Mesenchymal stem cell (in vitro differentiated cells and primary cell): Measurements from ENCODE around the gene SELENOK.

Experiments
- DNase-seq: peaks from one replicate; pipeline ENCODE4 v3.0.0-alpha.2; 2013
- H2AFZ ChIP-seq: one replicate; pipeline ENCODE4 v1.6.1; 2013; ENCODE audit warnings: low read depth, mild to moderate bottlenecking, control low read depth, inconsistent platforms, low read length, moderate library complexity
- H2AK5ac ChIP-seq: 2 replicates; pipeline ENCODE4 v1.6.1; 2013; ENCODE audit warnings: low read length, moderate library complexity, mild to moderate bottlenecking, inconsistent platforms; ENCODE audit not compliant: severe bottlenecking
- H2BK120ac ChIP-seq: one replicate; pipeline ENCODE4 v1.6.1; 2013; ENCODE audit warnings: low read depth, mild to moderate bottlenecking, inconsistent platforms, low read length, moderate library complexity
- H2BK12ac ChIP-seq, 2 experiments: one replicate each; pipeline ENCODE4 v1.6.1; 2013; ENCODE audit warnings: inconsistent platforms in 2 of 2, low read length in 2 of 2, mild to moderate bottlenecking in 2 of 2, moderate library complexity in 2 of 2, control low read depth in 1 of 2
- H2BK15ac ChIP-seq: one replicate; pipeline ENCODE4 v1.6.1; 2013; ENCODE audit warnings: mild to moderate bottlenecking, low read depth, inconsistent platforms; ENCODE audit not compliant: poor library complexity, severe bottlenecking
- H2BK5ac ChIP-seq: 2 replicates; pipeline ENCODE4 v1.6.1; 2013; ENCODE audit warnings: low read depth, mild to moderate bottlenecking, low read length, control low read depth, inconsistent platforms; ENCODE audit not compliant: poor library complexity, severe bottlenecking
- H3K14ac ChIP-seq, 2 experiments: one replicate each; pipeline ENCODE4 v1.6.1; 2013; ENCODE audit warnings: inconsistent platforms in 2 of 2, low read length in 2 of 2, control low read depth in 1 of 2, mild to moderate bottlenecking in 1 of 2, moderate library complexity in 1 of 2
- H3K18ac ChIP-seq, 2 experiments: one replicate each; pipeline ENCODE4 v1.6.1; 2013; ENCODE audit warnings: inconsistent platforms in 2 of 2, low read length in 2 of 2, control low read depth in 1 of 2, low read depth in 1 of 2, mild to moderate bottlenecking in 1 of 2
- H3K23ac ChIP-seq, 2 experiments: one replicate each; pipeline ENCODE4 v1.6.1; 2013; ENCODE audit warnings: inconsistent platforms in 2 of 2, low read length in 2 of 2, mild to moderate bottlenecking in 2 of 2, moderate library complexity in 2 of 2, control low read depth in 1 of 2
- H3K27ac ChIP-seq: 2 replicates; pipeline ENCODE4 v1.5.1; 2013; ENCODE audit warnings: mild to moderate bottlenecking, moderate library complexity, low read length, control low read depth, inconsistent platforms; ENCODE audit not compliant: poor library complexity, severe bottlenecking
- H3K27me3 ChIP-seq, 2 experiments: 2 replicates each; pipeline versions ENCODE4 v1.6.1 to v1.7.0; 2013; ENCODE audit warnings: low read length in 2 of 2, mild to moderate bottlenecking in 2 of 2, moderate library complexity in 2 of 2, control low read depth in 1 of 2, inconsistent platforms in 1 of 2; ENCODE audit not compliant: control insufficient read depth in 1 of 2, insufficient read depth in 1 of 2
- H3K36me3 ChIP-seq, 2 experiments: 2 replicates each; pipeline versions ENCODE4 v1.6.1 to v1.7.0; 2013; ENCODE audit warnings: low read length in 2 of 2, control low read depth in 1 of 2, inconsistent platforms in 1 of 2, low read depth in 1 of 2, mild to moderate bottlenecking in 1 of 2; ENCODE audit not compliant: insufficient read depth in 2 of 2, control insufficient read depth in 1 of 2
- H3K4ac ChIP-seq, 2 experiments: one replicate each; pipeline ENCODE4 v1.6.1; 2013; ENCODE audit warnings: inconsistent platforms in 2 of 2, low read length in 2 of 2, mild to moderate bottlenecking in 2 of 2, moderate library complexity in 2 of 2, control low read depth in 1 of 2, low read depth in 1 of 2
- H3K4me1 ChIP-seq: 2 replicates; pipeline ENCODE4 v1.6.1; 2013; ENCODE audit warnings: low read depth, low read length, control low read depth; ENCODE audit not compliant: control insufficient read depth, insufficient read depth
- H3K4me2 ChIP-seq: 2 replicates; pipeline ENCODE4 v1.6.1; 2013; ENCODE audit warnings: low read length, mild to moderate bottlenecking, inconsistent platforms; ENCODE audit not compliant: poor library complexity, severe bottlenecking
- H3K4me3 ChIP-seq, 2 experiments: 2 replicates each; pipeline versions ENCODE4 v1.5.1 to v1.7.0; 2013; ENCODE audit warnings: low read length in 2 of 2, mild to moderate bottlenecking in 2 of 2, control low read depth in 1 of 2, low read depth in 1 of 2; ENCODE audit not compliant: insufficient read depth in 1 of 2
- H3K79me1 ChIP-seq: replicated peaks from 2 replicates; pipeline ENCODE4 v1.6.1; 2013; ENCODE audit warnings: mild to moderate bottlenecking, control low read depth, low read length, inconsistent platforms; ENCODE audit not compliant: poor library complexity, severe bottlenecking
- H3K9ac ChIP-seq: 2 replicates; pipeline ENCODE4 v1.7.0; 2013; ENCODE audit warnings: mild to moderate bottlenecking, low read length, moderate library complexity
- H3K9me3 ChIP-seq: 2 replicates; pipeline ENCODE4 v1.7.0; 2013; ENCODE audit warnings: mild to moderate bottlenecking, low read length; ENCODE audit not compliant: control insufficient read depth
- H4K8ac ChIP-seq: one replicate; pipeline ENCODE4 v1.6.1; 2013; ENCODE audit warnings: inconsistent platforms, mild to moderate bottlenecking, low read length, moderate library complexity
- H4K91ac ChIP-seq: one replicate; pipeline ENCODE4 v1.6.1; 2013; ENCODE audit warnings: mild to moderate bottlenecking, low read length, inconsistent platforms
- WGBS: methylation state at CpG from one replicate; pipeline ENCODE4 v1.1.7; 2013; ENCODE audit warnings: mixed read lengths; 5-methylcytosine and 5-hydroxymethylcytosine counted together

Gene SELENOK

DNA sequence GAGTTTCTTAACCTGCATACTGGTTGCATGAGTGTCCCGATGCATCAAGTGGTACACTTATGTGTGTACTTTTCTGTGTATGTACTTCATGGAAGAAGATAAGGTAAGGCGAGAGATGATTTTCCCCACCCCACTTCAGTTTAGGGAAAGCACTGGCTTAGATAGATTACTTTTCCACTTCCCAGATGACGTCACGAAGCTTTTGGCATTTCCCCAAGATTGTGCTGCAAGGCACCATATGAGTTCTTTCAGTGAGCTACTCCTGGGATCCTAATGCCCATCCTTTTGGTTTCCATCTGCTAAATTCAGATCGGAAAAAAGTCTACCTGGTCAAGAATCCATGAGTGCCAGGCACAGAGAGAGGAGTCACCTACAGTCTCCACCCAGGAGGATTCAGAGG lies 40.8 kb downstream of the SELENOK start:
- peaks cover 8% of the 10 kb centered on the region for H3K4me1 ChIP-seq
- no peak overlapping the region for H3K4ac ChIP-seq
- no peak overlapping the region for H2AK5ac ChIP-seq
- no peak overlapping the region for H4K8ac ChIP-seq
- H3K4me3 ChIP-seq, result no peak overlapping the region
- H3K9ac ChIP-seq, result no peak overlapping the region
- no peak overlapping the region for H3K23ac ChIP-seq
- no peaks in the 10 kb centered on the region for H3K9me3 ChIP-seq
- no peaks in the 10 kb centered on the region for H3K36me3 ChIP-seq
- 85% methylated on average over 5 of the region's 5 CpGs for WGBS
- H4K91ac ChIP-seq, result no peak overlapping the region
- H2AFZ ChIP-seq, result no peak overlapping the region
- no peak overlapping the region for H2BK5ac ChIP-seq
- H3K79me1 ChIP-seq, result no peaks in the 10 kb centered on the region
- no peak overlapping the region for H3K4me2 ChIP-seq
- no peak overlapping the region for H2BK12ac ChIP-seq
- no peak overlapping the region for H2BK120ac ChIP-seq
- no peak overlapping the region for H3K18ac ChIP-seq
- H3K27ac ChIP-seq, result no peak overlapping the region
- peaks cover 18 to 21% of the 10 kb centered on the region in 2 experiments for H3K27me3 ChIP-seq
- H2BK15ac ChIP-seq, result no peak overlapping the region
- H3K14ac ChIP-seq, result no peak overlapping the region
- peak; percentile 14 for DNase-seq

- Histone ChIP-seq H3K36me3 (no peaks in the 10 kb centered on the region), H3K23ac (no peak overlapping the region), H3K14ac (no peak overlapping the region), H3K9ac (no peak overlapping the region), H3K18ac (no peak overlapping the region), H3K4ac (no peak overlapping the region), H2AK5ac (no peak overlapping the region), H3K4me3 (no peak overlapping the region), H3K79me1 (no peaks in the 10 kb centered on the region), H2AFZ (no peak overlapping the region), H3K27ac (no peak overlapping the region), H2BK15ac (no peak overlapping the region), H2BK5ac (no peak overlapping the region), H3K9me3 (no peaks in the 10 kb centered on the region), H4K8ac (no peak overlapping the region), H3K4me1 (peaks cover 11% of the 10 kb centered on the region), H4K91ac (no peak overlapping the region), H2BK12ac (no peak overlapping the region), H3K4me2 (no peak overlapping the region), H3K27me3 (peaks cover 18 to 28% of the 10 kb centered on the region in 2 experiments), H2BK120ac (no peak overlapping the region)
- DNase-seq, result no peak
- 95% methylated on average over 7 of the region's 7 CpGs for WGBS
Observed at GRCh38 chr3:53849916-53850315, 41.7 kb downstream of the SELENOK start.

DNA sequence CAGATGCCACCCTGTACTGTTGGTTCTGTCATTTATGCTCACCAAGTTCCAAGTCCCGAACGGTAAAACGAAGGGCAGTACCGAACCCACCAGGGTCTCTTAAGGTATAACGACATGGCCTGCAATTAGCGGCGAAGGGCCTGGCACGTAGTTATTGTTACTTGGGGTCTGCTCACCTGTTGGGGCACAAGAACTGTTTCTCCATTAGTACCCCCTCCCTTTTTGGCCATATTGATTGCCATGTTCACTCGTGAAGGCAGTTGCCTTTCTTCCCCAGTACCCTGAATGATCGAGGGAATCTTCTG lies 44.9 kb downstream of the SELENOK start:
- H3K23ac ChIP-seq, result no peak overlapping the region
- H3K4me1 ChIP-seq, result peaks cover 14% of the 10 kb centered on the region
- H3K27me3 ChIP-seq, result peaks cover 18 to 29% of the 10 kb centered on the region in 2 experiments
- 81% methylated on average over 10 of the region's 10 CpGs for WGBS
- peak overlapping the region in 1 of 2 experiments; percentile 82 for H3K4me3 ChIP-seq
- no peak overlapping the region for H3K4ac ChIP-seq
- no peak overlapping the region for H2BK5ac ChIP-seq
- no peaks in the 10 kb centered on the region for H3K79me1 ChIP-seq
- H2BK12ac ChIP-seq, result no peak overlapping the region
- no peak overlapping the region for H2BK120ac ChIP-seq
- no peaks in the 10 kb centered on the region for H3K36me3 ChIP-seq
- DNase-seq, result no peak
- no peak overlapping the region for H3K18ac ChIP-seq
- H4K8ac ChIP-seq, result no peak overlapping the region
- H2AFZ ChIP-seq, result no peak overlapping the region
- no peak overlapping the region for H2AK5ac ChIP-seq
- H3K14ac ChIP-seq, result no peak overlapping the region
- H3K27ac ChIP-seq, result no peak overlapping the region
- no peaks in the 10 kb centered on the region for H3K9me3 ChIP-seq
- no peak overlapping the region for H3K9ac ChIP-seq
- no peak overlapping the region for H2BK15ac ChIP-seq
- H3K4me2 ChIP-seq, result no peak overlapping the region
- H4K91ac ChIP-seq, result no peak overlapping the region

GRCh38 chr3:53846134-53846850 lies 45.4 kb downstream of the SELENOK start, which contains the start of the genes CHDH and IL17RB:
Gene CHDH (minus strand): TSS chr3:53846419. CDS start chr3:53824008, 22,411 bp downstream.
Gene IL17RB (plus strand): TSS chr3:53846568. CDS start chr3:53846589, 21 bp downstream.
- Histone ChIP-seq H2BK15ac (no peak within 1 kb of the TSS), H3K4ac (no peak within 1 kb of the TSS), H3K4me2 (peak within 1 kb of the TSS; percentile 98), H3K9me3 (no peaks in the 10 kb centered on the region), H4K8ac (no peak within 1 kb of the TSS), H3K27me3 (peaks cover 18 to 29% of the 10 kb centered on the region in 2 experiments), H2AFZ (peak within 1 kb of the TSS; percentile 42), H4K91ac (peak within 1 kb of the TSS; percentile 10), H3K4me3 (peak within 1 kb of the TSS; percentile 71 to 82), H3K14ac (no peak within 1 kb of the TSS), H3K27ac (no peak within 1 kb of the TSS), H2BK5ac (no peak within 1 kb of the TSS), H2AK5ac (no peak within 1 kb of the TSS), H3K23ac (peak within 1 kb of the TSS in 1 of 2 experiments; percentile 2), H2BK12ac (no peak within 1 kb of the TSS), H2BK120ac (no peak within 1 kb of the TSS), H3K4me1 (peaks cover 14% of the 10 kb centered on the region), H3K18ac (no peak within 1 kb of the TSS), H3K9ac (peak within 1 kb of the TSS; percentile 79), H3K36me3 (no peaks in the 10 kb centered on the region), H3K79me1 (no peaks in the 10 kb centered on the region)
- WGBS, result 12% methylated on average over 38 of the region's 91 CpGs
- no peak for DNase-seq
